Lower lobe of right lung (tissue), 2 donors: ENCODE results near the gene ASF1B. TPM values are rescaled to one million over a fixed set of nuclear protein-coding genes. Genes with fewer than 3 reads are reported as not detected.

ENCODE experiments used
- ATAC-seq, 2 donors: fragments of 200-7000 bp; cut with Tn5 transposase; one replicate each; pipeline ENCODE4 v1.9.1; 2020 to 2022; ENCODE audit warnings: mild to moderate bottlenecking in 2 of 2, moderate library complexity in 2 of 2
- DNase-seq: peaks from one replicate; pipeline ENCODE4 v3.0.0-alpha.2; 2020
- H3K27ac ChIP-seq: fragments of 200-600 bp; one replicate; pipeline ENCODE4 v1.8.0; 2022
- H3K27me3 ChIP-seq: fragments of 200-600 bp; one replicate; pipeline ENCODE4 v1.8.0; 2022; ENCODE audit warnings: low read depth
- H3K36me3 ChIP-seq: fragments of 200-600 bp; one replicate; pipeline ENCODE4 v1.8.0; 2022; ENCODE audit warnings: mild to moderate bottlenecking
- H3K4me1 ChIP-seq: fragments of 200-600 bp; one replicate; pipeline ENCODE4 v1.8.0; 2022
- H3K4me3 ChIP-seq: fragments of 200-600 bp; one replicate; pipeline ENCODE4 v1.8.0; 2022; ENCODE audit warnings: mild to moderate bottlenecking
- H3K9me3 ChIP-seq: fragments of 200-600 bp; one replicate; pipeline ENCODE4 v1.8.0; 2022
- intact Hi-C: fragments of 100-400 bp; cut with DNase I; formaldehyde crosslinking; loops from one replicate; pipeline ENCODE4 v1.11.0; 2022
- total RNA-seq: library from RNA; stranded (reverse); fragmentation: NEBNext Ultra II Directional; extraction: Animal tissue kit (Norgen Biotek cat#: 25700); gene quantifications from one replicate; pipeline ENCODE4 v1.2.1, GENCODE V29; 2021
- TF ChIP-seq, protein P1 (sequence below): fragments of 200-600 bp; IDR thresholded peaks from one replicate; pipeline ENCODE4 v1.8.0; 2022; ENCODE audit warnings: antibody characterized with exemption, mild to moderate bottlenecking
- donor health status: DM: no; HTN: yes; CAD: no; lungs with severe emphysema.

The ASF1B gene
- total RNA-seq, 1 donor from 2014 or later: 2.6 TPM

GRCh38 chr19:14164082-14164481, 27.7 kb upstream of the ASF1B start:
- Histone ChIP-seq H3K9me3 (no peaks in the 10 kb centered on the region), H3K4me3 (no peak overlapping the region), H3K27me3 (no peaks in the 10 kb centered on the region), H3K27ac (no peak overlapping the region), H3K36me3 (peaks cover 18% of the 10 kb centered on the region), H3K4me1 (peaks cover 20% of the 10 kb centered on the region)
- intact Hi-C loops: no loop called here
- DNase-seq (no peak), ATAC-seq (no peak)
- TF ChIP-seq, protein P1, sequence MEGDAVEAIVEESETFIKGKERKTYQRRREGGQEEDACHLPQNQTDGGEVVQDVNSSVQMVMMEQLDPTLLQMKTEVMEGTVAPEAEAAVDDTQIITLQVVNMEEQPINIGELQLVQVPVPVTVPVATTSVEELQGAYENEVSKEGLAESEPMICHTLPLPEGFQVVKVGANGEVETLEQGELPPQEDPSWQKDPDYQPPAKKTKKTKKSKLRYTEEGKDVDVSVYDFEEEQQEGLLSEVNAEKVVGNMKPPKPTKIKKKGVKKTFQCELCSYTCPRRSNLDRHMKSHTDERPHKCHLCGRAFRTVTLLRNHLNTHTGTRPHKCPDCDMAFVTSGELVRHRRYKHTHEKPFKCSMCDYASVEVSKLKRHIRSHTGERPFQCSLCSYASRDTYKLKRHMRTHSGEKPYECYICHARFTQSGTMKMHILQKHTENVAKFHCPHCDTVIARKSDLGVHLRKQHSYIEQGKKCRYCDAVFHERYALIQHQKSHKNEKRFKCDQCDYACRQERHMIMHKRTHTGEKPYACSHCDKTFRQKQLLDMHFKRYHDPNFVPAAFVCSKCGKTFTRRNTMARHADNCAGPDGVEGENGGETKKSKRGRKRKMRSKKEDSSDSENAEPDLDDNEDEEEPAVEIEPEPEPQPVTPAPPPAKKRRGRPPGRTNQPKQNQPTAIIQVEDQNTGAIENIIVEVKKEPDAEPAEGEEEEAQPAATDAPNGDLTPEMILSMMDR: no peak

DNA sequence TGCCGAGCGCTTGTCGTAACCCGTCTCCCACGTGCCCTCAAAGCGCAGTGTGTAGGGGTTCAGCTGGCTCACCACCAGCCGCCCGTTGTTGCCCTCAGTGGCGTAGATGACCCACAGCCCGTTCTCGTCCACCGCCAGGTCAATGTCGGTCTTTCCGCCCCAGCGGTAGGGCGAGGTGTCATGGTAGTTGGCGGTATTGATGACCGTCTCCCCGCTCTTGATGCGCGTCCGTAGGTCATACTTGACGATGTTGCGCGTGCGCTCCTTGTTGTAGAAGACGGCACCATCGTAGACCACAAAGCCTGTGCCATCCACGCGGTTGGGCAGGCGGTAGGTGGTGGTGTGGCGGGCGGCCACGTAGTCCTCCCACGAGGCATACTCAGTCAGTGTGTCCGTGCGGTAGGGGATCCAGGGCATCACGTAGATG, 26.5 kb upstream of the ASF1B start:
- Histone ChIP-seq H3K27me3 (no peaks in the 10 kb centered on the region), H3K36me3 (peaks cover 23% of the 10 kb centered on the region), H3K4me1 (peaks cover 18% of the 10 kb centered on the region), H3K27ac (no peak overlapping the region), H3K9me3 (no peaks in the 10 kb centered on the region), H3K4me3 (no peak overlapping the region)
- intact Hi-C loops: no loop called here
- ATAC-seq (no peak), DNase-seq (no peak)
- TF ChIP-seq, protein P1: no peak

DNA sequence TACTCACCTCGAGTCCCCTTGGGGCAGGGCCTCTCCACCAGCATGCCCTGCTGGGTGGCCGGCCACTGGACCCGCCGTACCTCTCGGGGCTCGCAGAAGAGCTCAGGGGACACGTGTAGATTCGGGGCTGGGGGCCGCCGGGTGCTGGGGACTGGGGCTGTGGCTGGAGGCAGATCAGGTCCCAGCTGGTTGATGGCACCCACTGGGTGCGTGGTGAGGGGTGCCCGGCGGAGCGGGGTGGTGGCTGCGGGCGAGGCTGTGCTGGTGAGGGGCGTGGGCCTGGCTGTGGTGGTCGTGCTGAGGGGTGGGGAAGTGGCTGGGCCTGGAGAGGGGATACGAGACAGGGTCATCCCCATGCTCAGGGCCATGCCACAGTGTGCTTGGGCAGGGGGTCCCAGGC, 24.9 kb upstream of the ASF1B start:
- TF ChIP-seq, protein P1: no peak
- no peak overlapping the region for H3K4me3 ChIP-seq
- no peak for ATAC-seq
- peaks cover 2% of the 10 kb centered on the region for H3K4me1 ChIP-seq
- intact Hi-C loops: no loop called here
- H3K9me3 ChIP-seq: no peaks in the 10 kb centered on the region
- no peaks in the 10 kb centered on the region for H3K27me3 ChIP-seq
- peaks cover 37% of the 10 kb centered on the region for H3K36me3 ChIP-seq
- DNase-seq: no peak
- no peak overlapping the region for H3K27ac ChIP-seq

- H3K4me1 ChIP-seq: no peaks in the 10 kb centered on the region
- ATAC-seq: no peak
- H3K27me3 ChIP-seq: no peaks in the 10 kb centered on the region
- H3K27ac ChIP-seq: no peak overlapping the region
- no peak overlapping the region for H3K4me3 ChIP-seq
- no peak for DNase-seq
- H3K36me3 ChIP-seq: peaks cover 48% of the 10 kb centered on the region
- intact Hi-C loops: no loop called here
- H3K9me3 ChIP-seq: no peaks in the 10 kb centered on the region
- TF ChIP-seq, protein P1: no peak
These were observed 23.8 kb upstream of the ASF1B start for GRCh38 chr19:14160017-14160703.

DNA sequence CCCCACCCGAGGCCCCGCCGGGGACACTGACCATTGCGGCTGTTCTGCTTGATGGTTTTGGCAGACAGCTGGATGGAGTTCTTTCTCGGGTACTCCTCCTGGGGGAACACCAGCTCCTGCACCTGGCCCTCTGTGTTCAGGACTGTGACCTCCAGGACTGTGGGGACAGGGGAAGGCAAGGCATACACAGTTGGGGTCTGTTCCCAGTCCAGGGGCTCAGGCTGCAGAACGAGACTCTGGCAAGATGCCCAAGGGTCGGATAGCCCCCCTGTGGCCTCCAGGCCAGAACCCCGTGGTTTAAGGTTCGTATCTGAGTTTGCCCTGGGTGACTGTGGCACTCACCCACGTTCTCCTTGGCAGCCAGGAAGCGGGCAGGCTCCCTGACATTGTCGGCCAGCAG, 22.7 kb upstream of the ASF1B start:
- H3K36me3 ChIP-seq: peaks cover 53% of the 10 kb centered on the region
- TF ChIP-seq, protein P1: no peak
- no peak overlapping the region for H3K27ac ChIP-seq
- no peaks in the 10 kb centered on the region for H3K27me3 ChIP-seq
- no peaks in the 10 kb centered on the region for H3K9me3 ChIP-seq
- no peaks in the 10 kb centered on the region for H3K4me1 ChIP-seq
- intact Hi-C loops: no loop called here
- ATAC-seq: no peak
- no peak for DNase-seq
- H3K4me3 ChIP-seq: no peak overlapping the region
